ENCODE data around the gene THOC5.

The THOC5 gene

GRCh38 chr22:29469755-29470154 lies 83.8 kb downstream of the THOC5 start:
- H3K4me1 ChIP-seq (ENCODE audit: control extremely low read depth in 1 of 4, control insufficient read depth in 4 of 4, insufficient read depth in 4 of 4, low read length in 3 of 4), result peaks cover 0 to 10% (median 6%) of the 10 kb centered on the region in 4 experiments
- no peak overlapping the region for H3K27ac ChIP-seq (ENCODE audit: insufficient read depth in 1 of 2, low read depth in 1 of 2, low read length in 2 of 2, poor library complexity in 1 of 2, severe bottlenecking in 2 of 2)
- peaks cover 0 to 7% (median 0%) of the 10 kb centered on the region in 5 experiments for H3K27me3 ChIP-seq (replicated peaks in 2 of 5; ENCODE audit: control insufficient read depth in 4 of 5, insufficient read depth in 5 of 5, low read length in 4 of 5)
- ChIA-PET POLR2A (interaction anchor here (0.8 kb wide), 1 partner anchor 89 kb away, joined by 3 read pairs; no protein-coding TSS in a partner anchor), CTCF (interaction anchor here (1.7 to 3.8 kb wide), 2 partner anchors 12 to 22 kb away, joined by 5 to 21 read pairs; partner anchors contain the start of gene NEFH)
- WGBS (ENCODE audit: insufficient coverage), result 97% methylated on average over 9 of the region's 9 CpGs
- H3K9me3 ChIP-seq (ENCODE audit: control extremely low read depth in 1 of 5, control insufficient read depth in 4 of 5, insufficient read depth in 2 of 5, low read depth in 1 of 5, low read length in 4 of 5), result no peaks in the 10 kb centered on the region
- no peaks in the 10 kb centered on the region for H3K36me3 ChIP-seq (ENCODE audit: control insufficient read depth in 4 of 4, insufficient read depth in 4 of 4, low read length in 3 of 4)
- no peak overlapping the region for H3K4me3 ChIP-seq (ENCODE audit: control insufficient read depth in 1 of 7, extremely low read depth in 1 of 7, insufficient read depth in 4 of 7, low read depth in 2 of 7, low read length in 6 of 7)
- no peak for DNase-seq

GRCh38 chr22:29464581-29464980 lies 89.0 kb downstream of the THOC5 start:
- Histone ChIP-seq H3K9me3 (ENCODE audit: control extremely low read depth in 1 of 5, control insufficient read depth in 4 of 5, insufficient read depth in 2 of 5, low read depth in 1 of 5, low read length in 4 of 5) (no peaks in the 10 kb centered on the region), H3K36me3 (ENCODE audit: control insufficient read depth in 4 of 4, insufficient read depth in 4 of 4, low read length in 3 of 4) (no peaks in the 10 kb centered on the region), H3K4me1 (ENCODE audit: control extremely low read depth in 1 of 4, control insufficient read depth in 4 of 4, insufficient read depth in 4 of 4, low read length in 3 of 4) (no peaks in the 10 kb centered on the region), H3K27me3 (replicated peaks in 2 of 5; ENCODE audit: control insufficient read depth in 4 of 5, insufficient read depth in 5 of 5, low read length in 4 of 5) (peaks cover 0 to under 1% (median 0%) of the 10 kb centered on the region in 5 experiments), H3K4me3 (ENCODE audit: control insufficient read depth in 1 of 7, extremely low read depth in 1 of 7, insufficient read depth in 4 of 7, low read depth in 2 of 7, low read length in 6 of 7) (no peak overlapping the region), H3K27ac (ENCODE audit: insufficient read depth in 1 of 2, low read depth in 1 of 2, low read length in 2 of 2, poor library complexity in 1 of 2, severe bottlenecking in 2 of 2) (no peak overlapping the region)
- CTCF ChIA-PET, result no interaction called here
- DNase-seq, result no peak
- POLR2A ChIA-PET, result interaction anchor here (0.6 kb wide), 1 partner anchor 19 kb away, joined by 3 read pairs; no protein-coding TSS in a partner anchor
- 94% methylated on average over 5 of the region's 7 CpGs for WGBS (ENCODE audit: insufficient coverage)

GRCh38 chr22:29463629-29464028 lies 89.9 kb downstream of the THOC5 start:
- ChIA-PET POLR2A (no interaction called here), CTCF (no interaction called here)
- no peak overlapping the region for H3K4me3 ChIP-seq (ENCODE audit: control insufficient read depth in 1 of 7, extremely low read depth in 1 of 7, insufficient read depth in 4 of 7, low read depth in 2 of 7, low read length in 6 of 7)
- WGBS (ENCODE audit: insufficient coverage), result 95% methylated on average over 7 of the region's 7 CpGs
- DNase-seq, result no peak
- H3K27me3 ChIP-seq (replicated peaks in 2 of 5; ENCODE audit: control insufficient read depth in 4 of 5, insufficient read depth in 5 of 5, low read length in 4 of 5), result no peaks in the 10 kb centered on the region
- H3K4me1 ChIP-seq (ENCODE audit: control extremely low read depth in 1 of 4, control insufficient read depth in 4 of 4, insufficient read depth in 4 of 4, low read length in 3 of 4), result no peaks in the 10 kb centered on the region
- H3K36me3 ChIP-seq (ENCODE audit: control insufficient read depth in 4 of 4, insufficient read depth in 4 of 4, low read length in 3 of 4), result no peaks in the 10 kb centered on the region
- no peak overlapping the region for H3K27ac ChIP-seq (ENCODE audit: insufficient read depth in 1 of 2, low read depth in 1 of 2, low read length in 2 of 2, poor library complexity in 1 of 2, severe bottlenecking in 2 of 2)
- H3K9me3 ChIP-seq (ENCODE audit: control extremely low read depth in 1 of 5, control insufficient read depth in 4 of 5, insufficient read depth in 2 of 5, low read depth in 1 of 5, low read length in 4 of 5), result no peaks in the 10 kb centered on the region

- Histone ChIP-seq H3K27me3 (replicated peaks in 2 of 5; ENCODE audit: control insufficient read depth in 4 of 5, insufficient read depth in 5 of 5, low read length in 4 of 5) (no peaks in the 10 kb centered on the region), H3K4me1 (ENCODE audit: control extremely low read depth in 1 of 4, control insufficient read depth in 4 of 4, insufficient read depth in 4 of 4, low read length in 3 of 4) (no peaks in the 10 kb centered on the region), H3K36me3 (ENCODE audit: control insufficient read depth in 4 of 4, insufficient read depth in 4 of 4, low read length in 3 of 4) (no peaks in the 10 kb centered on the region), H3K4me3 (ENCODE audit: control insufficient read depth in 1 of 7, extremely low read depth in 1 of 7, insufficient read depth in 4 of 7, low read depth in 2 of 7, low read length in 6 of 7) (no peak overlapping the region), H3K27ac (ENCODE audit: insufficient read depth in 1 of 2, low read depth in 1 of 2, low read length in 2 of 2, poor library complexity in 1 of 2, severe bottlenecking in 2 of 2) (no peak overlapping the region), H3K9me3 (ENCODE audit: control extremely low read depth in 1 of 5, control insufficient read depth in 4 of 5, insufficient read depth in 2 of 5, low read depth in 1 of 5, low read length in 4 of 5) (no peaks in the 10 kb centered on the region)
- WGBS (ENCODE audit: insufficient coverage), result 95% methylated on average over 3 of the region's 5 CpGs
- ChIA-PET CTCF (no interaction called here), POLR2A (no interaction called here)
- no peak for DNase-seq
Observed at GRCh38 chr22:29461263-29461662, 92.3 kb downstream of the THOC5 start.

- H3K36me3 ChIP-seq (ENCODE audit: control insufficient read depth in 4 of 4, insufficient read depth in 4 of 4, low read length in 3 of 4), result no peaks in the 10 kb centered on the region
- CTCF ChIA-PET, result interaction anchor here (1.3 kb wide), 1 partner anchor 11 kb away, joined by 3 read pairs; no protein-coding TSS in a partner anchor
- H3K27me3 ChIP-seq (replicated peaks in 2 of 5; ENCODE audit: control insufficient read depth in 4 of 5, insufficient read depth in 5 of 5, low read length in 4 of 5), result no peaks in the 10 kb centered on the region
- H3K27ac ChIP-seq (ENCODE audit: insufficient read depth in 1 of 2, low read depth in 1 of 2, low read length in 2 of 2, poor library complexity in 1 of 2, severe bottlenecking in 2 of 2), result no peak overlapping the region
- POLR2A ChIA-PET, result no interaction called here
- H3K4me3 ChIP-seq (ENCODE audit: control insufficient read depth in 1 of 7, extremely low read depth in 1 of 7, insufficient read depth in 4 of 7, low read depth in 2 of 7, low read length in 6 of 7), result no peak overlapping the region
- H3K4me1 ChIP-seq (ENCODE audit: control extremely low read depth in 1 of 4, control insufficient read depth in 4 of 4, insufficient read depth in 4 of 4, low read length in 3 of 4), result no peaks in the 10 kb centered on the region
- WGBS (ENCODE audit: insufficient coverage), result 94% methylated on average over 7 of the region's 9 CpGs
- no peak for DNase-seq
- H3K9me3 ChIP-seq (ENCODE audit: control extremely low read depth in 1 of 5, control insufficient read depth in 4 of 5, insufficient read depth in 2 of 5, low read depth in 1 of 5, low read length in 4 of 5), result no peaks in the 10 kb centered on the region
Observed at GRCh38 chr22:29459773-29460172, 93.8 kb downstream of the THOC5 start.

- H3K27me3 ChIP-seq (replicated peaks in 2 of 5; ENCODE audit: control insufficient read depth in 4 of 5, insufficient read depth in 5 of 5, low read length in 4 of 5), result no peaks in the 10 kb centered on the region
- no peak for DNase-seq
- POLR2A ChIA-PET, result no interaction called here
- no peak overlapping the region for H3K27ac ChIP-seq (ENCODE audit: insufficient read depth in 1 of 2, low read depth in 1 of 2, low read length in 2 of 2, poor library complexity in 1 of 2, severe bottlenecking in 2 of 2)
- no peak overlapping the region for H3K4me3 ChIP-seq (ENCODE audit: control insufficient read depth in 1 of 7, extremely low read depth in 1 of 7, insufficient read depth in 4 of 7, low read depth in 2 of 7, low read length in 6 of 7)
- no peaks in the 10 kb centered on the region for H3K36me3 ChIP-seq (ENCODE audit: control insufficient read depth in 4 of 4, insufficient read depth in 4 of 4, low read length in 3 of 4)
- no peaks in the 10 kb centered on the region for H3K4me1 ChIP-seq (ENCODE audit: control extremely low read depth in 1 of 4, control insufficient read depth in 4 of 4, insufficient read depth in 4 of 4, low read length in 3 of 4)
- CTCF ChIA-PET, result interaction anchor here (1.7 kb wide), 1 partner anchor 13 kb away, joined by 4 read pairs; no protein-coding TSS in a partner anchor
- no peaks in the 10 kb centered on the region for H3K9me3 ChIP-seq (ENCODE audit: control extremely low read depth in 1 of 5, control insufficient read depth in 4 of 5, insufficient read depth in 2 of 5, low read depth in 1 of 5, low read length in 4 of 5)
Observed at GRCh38 chr22:29458551-29458950, 95.0 kb downstream of the THOC5 start.

- no peaks in the 10 kb centered on the region for H3K9me3 ChIP-seq (ENCODE audit: control extremely low read depth in 1 of 5, control insufficient read depth in 4 of 5, insufficient read depth in 2 of 5, low read depth in 1 of 5, low read length in 4 of 5)
- peak; percentile 15 to 55 (median 43) for DNase-seq
- no peaks in the 10 kb centered on the region for H3K4me1 ChIP-seq (ENCODE audit: control extremely low read depth in 1 of 4, control insufficient read depth in 4 of 4, insufficient read depth in 4 of 4, low read length in 3 of 4)
- H3K36me3 ChIP-seq (ENCODE audit: control insufficient read depth in 4 of 4, insufficient read depth in 4 of 4, low read length in 3 of 4), result no peaks in the 10 kb centered on the region
- CTCF ChIA-PET, result interaction anchor here (0.6 to 1.7 kb wide), 2 partner anchors 13 to 1650 kb away, joined by 3 to 4 read pairs; no protein-coding TSS in a partner anchor
- 46% methylated on average over 3 of the region's 4 CpGs for WGBS (ENCODE audit: insufficient coverage)
- POLR2A ChIA-PET, result no interaction called here
- no peak overlapping the region for H3K4me3 ChIP-seq (ENCODE audit: control insufficient read depth in 1 of 7, extremely low read depth in 1 of 7, insufficient read depth in 4 of 7, low read depth in 2 of 7, low read length in 6 of 7)
- H3K27me3 ChIP-seq (replicated peaks in 2 of 5; ENCODE audit: control insufficient read depth in 4 of 5, insufficient read depth in 5 of 5, low read length in 4 of 5), result no peaks in the 10 kb centered on the region
- H3K27ac ChIP-seq (ENCODE audit: insufficient read depth in 1 of 2, low read depth in 1 of 2, low read length in 2 of 2, poor library complexity in 1 of 2, severe bottlenecking in 2 of 2), result no peak overlapping the region
Observed at GRCh38 chr22:29457730-29458129, 95.8 kb downstream of the THOC5 start.

All from common myeloid progenitor, CD34-positive (primary cell).